Activated T-helper 2 cell treated with anti-CD3 and anti-CD28 coated beads, Interferon-gamma antibody, Interleukin-2, Interleukin-4, amounts not matched to agents 10 μg/mL and 5 μg/mL and 100 μg/mL, durations not matched to agents 14 hours and 24 hours and 36 hours (primary cell): ENCODE measurements around the gene MTHFD1. TPM values are rescaled to one million over a fixed set of nuclear protein-coding genes. Genes with fewer than 3 reads are reported as not detected.
"Not testable (repeated sequence)": the region's sequence is repeated elsewhere in the genome, so short reads cannot be mapped to it uniquely, and the experiment has no call there.

Experiments used
- DNase-seq: peaks from one replicate; pipeline ENCODE4 v3.0.0; 2021; ENCODE audit warnings: low spot score
- H3K27ac Mint-ChIP-seq: one replicate; pipeline ENCODE4 v1.8.0; 2021; ENCODE audit warnings: mixed read lengths
- H3K27me3 Mint-ChIP-seq: one replicate; pipeline ENCODE4 v1.8.0; 2021; ENCODE audit warnings: low read depth, mixed read lengths
- H3K36me3 Mint-ChIP-seq: one replicate; pipeline ENCODE4 v1.8.0; 2021; ENCODE audit warnings: low read depth, mixed read lengths
- H3K4me1 Mint-ChIP-seq: one replicate; pipeline ENCODE4 v1.8.0; 2021; ENCODE audit warnings: low read depth, mixed read lengths
- H3K4me3 Mint-ChIP-seq: one replicate; pipeline ENCODE4 v1.8.0; 2021; ENCODE audit warnings: low read depth, mild to moderate bottlenecking, moderate library complexity, mixed read lengths
- H3K9me3 Mint-ChIP-seq: one replicate; pipeline ENCODE4 v1.8.0; 2021; ENCODE audit warnings: mixed read lengths
- intact Hi-C: fragments of 100-400 bp; cut with micrococcal nuclease; formaldehyde crosslinking; loops from one replicate; pipeline ENCODE4 v1.15.1; 2023
- total RNA-seq: library from RNA; stranded (reverse); gene quantifications from 2 replicates; pipeline ENCODE4 v1.2.3, GENCODE V29; 2022

Gene MTHFD1
- total RNA-seq, 1 donor from 2014 or later: 309 TPM

DNA sequence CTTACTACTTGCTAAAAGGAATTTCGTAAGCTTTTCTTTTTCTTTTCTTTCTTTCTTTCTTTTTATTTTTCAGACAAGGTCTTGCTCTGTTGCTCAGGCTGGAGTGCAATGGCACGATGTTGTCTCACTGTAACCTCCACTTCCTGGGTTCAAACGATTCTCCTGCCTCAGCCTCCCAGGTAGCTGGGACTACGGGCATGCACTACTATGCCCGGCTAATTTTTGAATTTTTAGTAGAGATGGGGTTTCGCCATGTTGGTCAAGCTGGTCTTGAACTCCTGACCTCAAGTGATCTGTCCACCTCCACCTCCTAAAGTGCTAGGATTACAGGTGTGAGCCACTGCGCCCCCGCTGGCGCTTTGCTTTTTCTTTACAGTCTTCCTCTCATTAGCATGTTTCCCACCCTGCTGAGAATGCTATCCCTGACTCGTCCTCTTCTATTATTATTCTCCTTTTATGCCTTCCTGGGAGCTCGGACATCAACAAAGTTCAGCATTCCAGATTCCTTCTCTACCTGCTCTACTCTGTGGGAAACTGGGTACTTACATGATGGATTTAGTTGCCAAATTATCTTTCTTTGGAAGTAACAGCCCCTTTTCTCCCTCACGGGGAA is 3.1 kb downstream of the MTHFD1 start:
- intact Hi-C loops: no loop called here
- H3K27ac Mint-ChIP-seq: no peak overlapping the region
- no peak for DNase-seq
- peak overlapping the region; percentile 44 for H3K4me3 Mint-ChIP-seq
- H3K36me3 Mint-ChIP-seq: peaks cover 65% of the 10 kb centered on the region
- peaks cover 45% of the 10 kb centered on the region for H3K4me1 Mint-ChIP-seq
- no peaks in the 10 kb centered on the region for H3K9me3 Mint-ChIP-seq
- H3K27me3 Mint-ChIP-seq: no peaks in the 10 kb centered on the region

DNA sequence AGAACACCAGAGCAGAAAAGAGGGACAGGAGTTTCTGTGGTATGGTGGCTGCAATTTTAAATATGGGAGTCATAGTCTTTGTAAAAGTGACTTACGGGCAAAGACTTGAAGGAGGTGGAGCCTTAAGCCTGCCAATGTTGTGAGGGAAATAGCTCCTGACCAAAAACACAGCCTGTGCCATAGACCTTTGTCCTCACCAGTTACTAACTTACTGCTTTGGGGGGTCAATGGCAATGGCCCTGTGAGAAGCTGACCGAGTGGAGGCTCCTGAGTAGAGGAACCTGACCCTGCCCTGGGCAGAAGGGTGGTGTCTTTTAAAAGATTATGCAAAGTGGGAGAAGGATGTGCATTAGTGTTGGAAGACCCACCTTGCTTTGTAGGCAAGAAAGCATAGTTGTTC is 3.8 kb downstream of the MTHFD1 start:
- H3K27me3 Mint-ChIP-seq: no peaks in the 10 kb centered on the region
- peaks cover 65% of the 10 kb centered on the region for H3K36me3 Mint-ChIP-seq
- H3K4me3 Mint-ChIP-seq: no peak overlapping the region
- intact Hi-C loops: no loop called here
- no peak overlapping the region for H3K27ac Mint-ChIP-seq
- DNase-seq: no peak
- H3K4me1 Mint-ChIP-seq: peaks cover 42% of the 10 kb centered on the region
- no peaks in the 10 kb centered on the region for H3K9me3 Mint-ChIP-seq

GRCh38 chr14:64393189-64393726 is 5.1 kb downstream of the MTHFD1 start:
- Mint-ChIP-seq H3K36me3 (peaks cover 73% of the 10 kb centered on the region), H3K4me1 (peaks cover 42% of the 10 kb centered on the region), H3K4me3 (peak overlapping the region; percentile 4)
- H3K27ac Mint-ChIP-seq, DNase-seq, H3K27me3 Mint-ChIP-seq, intact Hi-C loops, H3K9me3 Mint-ChIP-seq: not testable (repeated sequence)

DNA sequence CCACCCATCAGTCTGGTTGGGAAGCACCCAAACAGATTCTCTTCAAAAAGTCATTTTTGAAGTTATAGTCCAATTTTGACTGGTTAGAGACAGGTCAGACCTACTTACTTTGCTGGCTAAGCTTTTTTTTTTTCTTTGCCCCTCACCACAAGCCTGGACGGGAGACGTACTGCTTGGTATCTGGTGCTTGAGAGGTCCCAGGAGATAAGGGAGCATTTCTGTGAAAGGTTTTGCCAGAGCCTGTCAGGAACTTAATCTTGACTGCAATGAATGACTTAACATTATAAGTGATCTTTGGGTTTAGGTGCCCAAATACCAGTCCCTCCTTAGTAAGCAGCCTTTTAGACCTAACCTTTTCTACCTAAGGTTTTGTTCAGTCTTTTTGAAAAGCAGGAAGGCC is 6.3 kb downstream of the MTHFD1 start:
- DNase-seq: no peak
- H3K27ac Mint-ChIP-seq: peak overlapping the region; percentile 61
- no peaks in the 10 kb centered on the region for H3K9me3 Mint-ChIP-seq
- H3K4me1 Mint-ChIP-seq: peaks cover 46% of the 10 kb centered on the region
- H3K36me3 Mint-ChIP-seq: peaks cover 75% of the 10 kb centered on the region
- intact Hi-C loops: no loop called here
- no peaks in the 10 kb centered on the region for H3K27me3 Mint-ChIP-seq
- H3K4me3 Mint-ChIP-seq: no peak overlapping the region

DNA sequence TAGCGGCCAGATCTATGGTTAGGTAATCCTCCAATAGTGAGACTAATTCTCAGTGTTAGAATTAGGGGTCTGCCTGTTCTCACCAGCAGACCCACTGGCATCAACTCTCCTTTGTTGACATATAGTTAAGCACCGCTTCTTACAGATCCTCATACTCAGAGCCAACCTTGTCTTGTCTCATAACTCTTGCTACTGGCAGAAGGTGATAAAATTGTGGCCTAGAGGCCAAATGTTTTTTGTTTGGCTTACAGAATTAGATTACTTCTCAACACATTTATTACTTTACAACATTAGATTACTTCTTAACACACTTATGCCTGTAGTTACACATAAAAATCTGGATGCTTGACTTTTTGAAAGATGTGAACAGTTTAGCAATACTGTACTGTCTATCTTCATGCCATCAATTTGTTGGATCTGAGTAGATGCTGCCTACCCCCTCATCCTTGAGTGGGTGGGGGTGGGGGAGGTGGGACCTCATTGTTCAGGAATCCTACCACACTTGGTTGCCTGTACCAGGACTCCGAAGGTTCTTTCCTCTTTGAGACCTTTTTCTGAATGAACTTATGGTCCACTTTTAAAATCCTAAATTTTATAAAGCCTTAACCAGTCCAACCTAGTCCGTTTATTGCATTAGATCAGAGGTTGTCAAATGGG is 7.0 kb downstream of the MTHFD1 start:
- no peak for DNase-seq
- Mint-ChIP-seq H3K36me3 (peaks cover 71% of the 10 kb centered on the region), H3K27me3 (no peaks in the 10 kb centered on the region), H3K9me3 (no peaks in the 10 kb centered on the region), H3K27ac (peak overlapping the region; percentile 61), H3K4me3 (no peak overlapping the region), H3K4me1 (peaks cover 42% of the 10 kb centered on the region)
- intact Hi-C loops: no loop called here

DNA sequence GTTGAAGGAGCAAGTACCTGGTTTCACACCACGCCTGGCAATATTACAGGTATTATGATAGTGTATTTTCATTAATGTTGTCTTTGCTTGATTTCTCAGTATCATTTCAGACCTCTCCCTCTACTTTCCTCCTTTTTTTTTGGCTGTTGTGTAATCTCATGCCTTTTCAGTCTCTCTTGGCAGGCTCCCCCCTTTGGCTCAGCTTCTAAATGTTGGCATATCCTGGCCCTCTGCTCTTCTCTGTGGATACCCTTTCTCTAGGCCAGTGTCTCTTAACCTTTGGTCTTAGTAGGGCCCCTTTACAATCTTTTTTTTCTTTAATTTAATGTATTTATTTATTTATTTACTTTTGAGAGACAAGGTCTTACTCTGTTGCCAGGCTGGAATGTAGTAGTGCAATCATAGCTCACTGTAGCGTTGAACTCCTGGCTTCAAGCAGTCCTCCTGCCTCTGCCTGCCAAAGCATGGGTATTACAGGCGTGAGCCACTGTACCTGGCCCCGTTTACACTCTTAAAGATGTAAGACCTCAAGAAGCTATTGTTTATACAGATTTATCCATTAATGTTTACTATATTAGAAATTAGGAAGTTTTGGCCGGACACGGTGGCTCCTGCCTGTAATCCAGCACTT is 12.8 kb downstream of the MTHFD1 start:
- Mint-ChIP-seq H3K27me3 (no peaks in the 10 kb centered on the region), H3K4me1 (peaks cover 21% of the 10 kb centered on the region), H3K27ac (no peak overlapping the region), H3K36me3 (peaks cover 55% of the 10 kb centered on the region), H3K4me3 (no peak overlapping the region), H3K9me3 (no peaks in the 10 kb centered on the region)
- intact Hi-C loops: no loop called here
- DNase-seq: no peak

DNA sequence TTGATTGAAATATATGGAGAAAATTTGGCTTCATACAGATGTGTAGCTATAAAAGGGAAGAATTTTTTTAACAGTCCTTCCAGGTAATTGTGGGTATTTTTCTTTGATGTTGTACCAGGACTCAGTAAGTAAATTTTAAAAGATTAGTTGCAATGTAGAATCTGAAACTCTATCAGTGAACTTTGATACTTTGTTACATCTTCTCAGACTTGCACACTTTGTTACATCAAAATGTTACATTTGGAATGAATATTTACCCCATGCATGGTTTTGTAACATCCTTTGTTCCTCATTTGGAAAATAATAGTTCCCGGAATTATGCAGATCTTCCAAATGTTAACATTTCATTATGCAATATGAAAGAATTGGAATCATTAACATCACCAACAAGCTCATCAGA is 13.8 kb downstream of the MTHFD1 start:
- H3K9me3 Mint-ChIP-seq: no peaks in the 10 kb centered on the region
- no peak for DNase-seq
- H3K27ac Mint-ChIP-seq: no peak overlapping the region
- intact Hi-C loops: no loop called here
- peaks cover 27% of the 10 kb centered on the region for H3K4me1 Mint-ChIP-seq
- H3K4me3 Mint-ChIP-seq: no peak overlapping the region
- peaks cover 61% of the 10 kb centered on the region for H3K36me3 Mint-ChIP-seq
- H3K27me3 Mint-ChIP-seq: no peaks in the 10 kb centered on the region

DNA sequence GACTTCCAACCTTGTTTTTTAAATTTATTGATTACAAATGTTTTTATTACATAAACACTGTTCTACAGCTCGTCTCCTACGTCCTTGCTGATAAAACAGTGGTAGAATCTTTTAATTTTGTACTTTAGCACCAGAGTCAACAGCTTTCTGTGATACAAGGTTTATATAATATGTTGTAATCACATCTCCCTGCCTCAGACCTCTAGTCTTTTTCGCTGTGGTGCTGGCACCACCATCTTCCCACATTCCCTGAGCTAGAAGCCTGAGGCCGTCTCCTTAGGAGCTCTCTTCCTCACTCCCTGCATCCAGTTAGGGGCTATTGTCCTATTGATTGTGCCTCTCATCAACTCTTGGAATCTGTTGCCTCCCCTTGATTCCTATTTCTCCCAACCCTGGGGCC is 17.1 kb downstream of the MTHFD1 start:
- Mint-ChIP-seq H3K9me3 (no peaks in the 10 kb centered on the region), H3K4me3 (no peak overlapping the region), H3K4me1 (peaks cover 45% of the 10 kb centered on the region), H3K27me3 (no peaks in the 10 kb centered on the region), H3K27ac (peak overlapping the region; percentile 72), H3K36me3 (peaks cover 64% of the 10 kb centered on the region)
- intact Hi-C loops: no loop called here
- DNase-seq: no peak

GRCh38 chr14:64407329-64407728 is 19.2 kb downstream of the MTHFD1 start:
- peaks cover 63% of the 10 kb centered on the region for H3K4me1 Mint-ChIP-seq
- peaks cover 72% of the 10 kb centered on the region for H3K36me3 Mint-ChIP-seq
- H3K27ac Mint-ChIP-seq: peak overlapping the region; percentile 81
- no peaks in the 10 kb centered on the region for H3K9me3 Mint-ChIP-seq
- intact Hi-C loops: no loop called here
- no peak overlapping the region for H3K4me3 Mint-ChIP-seq
- no peaks in the 10 kb centered on the region for H3K27me3 Mint-ChIP-seq
- no peak for DNase-seq

DNA sequence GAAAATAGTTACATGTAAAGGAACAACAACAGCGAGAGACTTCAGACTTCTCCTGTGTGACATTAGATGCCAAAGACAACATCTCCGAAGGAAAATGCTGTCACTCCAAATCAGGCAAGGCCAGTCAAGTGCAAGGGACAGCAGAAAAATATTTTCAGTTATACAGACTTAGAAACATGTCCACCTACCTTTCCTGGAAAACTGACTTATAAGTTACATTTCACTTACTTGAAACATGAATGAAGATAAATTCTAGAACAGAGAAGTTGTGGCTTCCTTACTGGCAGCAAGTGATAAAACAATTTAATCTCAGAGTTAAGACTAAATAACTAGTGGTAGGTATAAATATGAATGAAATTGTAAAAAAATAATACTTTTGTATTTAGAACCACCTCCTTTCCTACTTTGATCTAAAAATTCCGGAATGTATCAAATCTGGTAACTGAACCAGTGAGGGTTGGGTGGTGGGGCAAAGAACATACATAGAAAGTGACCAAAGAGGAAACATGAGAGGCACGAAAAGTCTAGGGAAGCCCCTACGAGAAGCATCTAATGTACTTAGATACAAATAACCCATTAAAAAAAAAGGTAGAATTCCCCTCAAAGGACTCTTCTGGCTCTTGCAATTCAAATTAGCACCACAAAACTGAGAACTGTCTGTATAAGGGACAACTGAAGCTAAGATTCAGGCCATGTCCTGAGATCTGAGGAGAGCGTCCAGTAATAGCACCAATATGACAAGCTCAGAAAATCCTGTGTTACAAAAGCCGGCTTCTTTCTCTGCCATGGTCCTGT is 21.2 kb downstream of the MTHFD1 start:
- no peak for DNase-seq
- Mint-ChIP-seq H3K27ac (peak overlapping the region; percentile 75), H3K9me3 (no peaks in the 10 kb centered on the region), H3K27me3 (no peaks in the 10 kb centered on the region), H3K4me1 (peaks cover 61% of the 10 kb centered on the region), H3K4me3 (peak overlapping the region; percentile 13), H3K36me3 (peaks cover 72% of the 10 kb centered on the region)
- intact Hi-C loops: loop anchor here (2.0 kb wide), 1 partner anchor 13 kb away; no protein-coding TSS in a partner anchor

GRCh38 chr14:64410084-64410774 is 22.1 kb downstream of the MTHFD1 start:
- peaks cover 54% of the 10 kb centered on the region for H3K4me1 Mint-ChIP-seq

GRCh38 chr14:64411001-64411400 is 22.8 kb downstream of the MTHFD1 start:
- no peak for DNase-seq
- Mint-ChIP-seq H3K27ac (no peak overlapping the region), H3K4me3 (no peak overlapping the region), H3K4me1 (peaks cover 54% of the 10 kb centered on the region), H3K27me3 (no peaks in the 10 kb centered on the region), H3K36me3 (peaks cover 71% of the 10 kb centered on the region), H3K9me3 (no peaks in the 10 kb centered on the region)
- intact Hi-C loops: no loop called here

More at GRCh38 chr14:64410084-64410774, 22.1 kb downstream of the MTHFD1 start:
- Mint-ChIP-seq H3K9me3 (no peaks in the 10 kb centered on the region), H3K27me3 (no peaks in the 10 kb centered on the region), H3K36me3 (peaks cover 69% of the 10 kb centered on the region), H3K4me3 (no peak overlapping the region), H3K27ac (peak overlapping the region; percentile 87)
- intact Hi-C loops: no loop called here
- no peak for DNase-seq
